ENCODE measurements around the gene ZRANB3. TPM values are rescaled to one million over a fixed set of nuclear protein-coding genes. Genes with fewer than 3 reads are reported as not detected.
"Not testable (repeated sequence)": the region's sequence is repeated elsewhere in the genome, so short reads cannot be mapped to it uniquely, and the experiment has no call there.

The ZRANB3 gene
- total RNA-seq, 1 donor from 2014 or later: 11.0 TPM

GRCh38 chr2:135471106-135471505 is 59.9 kb downstream of the ZRANB3 start:
- Mint-ChIP-seq H3K27ac (ENCODE audit: unreplicated experiment) (no peak overlapping the region), H3K9me3 (ENCODE audit: unreplicated experiment) (no peaks in the 10 kb centered on the region), H3K36me3 (ENCODE audit: unreplicated experiment) (no peaks in the 10 kb centered on the region), H3K27me3 (ENCODE audit: unreplicated experiment) (no peaks in the 10 kb centered on the region), H3K4me1 (ENCODE audit: unreplicated experiment) (no peaks in the 10 kb centered on the region), H3K4me3 (ENCODE audit: unreplicated experiment) (no peak overlapping the region)
- DNase-seq (ENCODE audit: extremely low spot score, unreplicated experiment): no peak
- TF ChIP-seq CTCF (IDR thresholded peaks at IDR 0.05): no peak

GRCh38 chr2:135457279-135457678 is 73.7 kb downstream of the ZRANB3 start:
- H3K9me3 Mint-ChIP-seq (ENCODE audit: unreplicated experiment): peaks cover 14% of the 10 kb centered on the region

GRCh38 chr2:135456835-135457234 is 74.2 kb downstream of the ZRANB3 start:
- H3K9me3 Mint-ChIP-seq (ENCODE audit: unreplicated experiment): peaks cover 18% of the 10 kb centered on the region
- no peaks in the 10 kb centered on the region for H3K27me3 Mint-ChIP-seq (ENCODE audit: unreplicated experiment)
- H3K36me3 Mint-ChIP-seq (ENCODE audit: unreplicated experiment): peaks cover 6% of the 10 kb centered on the region
- H3K4me1 Mint-ChIP-seq (ENCODE audit: unreplicated experiment): no peaks in the 10 kb centered on the region
- H3K4me3 Mint-ChIP-seq (ENCODE audit: unreplicated experiment): no peak overlapping the region
- no peak overlapping the region for H3K27ac Mint-ChIP-seq (ENCODE audit: unreplicated experiment)
- no peak for TF ChIP-seq CTCF (IDR thresholded peaks at IDR 0.05)
- DNase-seq (ENCODE audit: extremely low spot score, unreplicated experiment): no peak

More at GRCh38 chr2:135457279-135457678, 73.7 kb downstream of the ZRANB3 start:
- H3K4me1 Mint-ChIP-seq (ENCODE audit: unreplicated experiment): no peaks in the 10 kb centered on the region
- H3K4me3 Mint-ChIP-seq (ENCODE audit: unreplicated experiment): no peak overlapping the region
- TF ChIP-seq CTCF (IDR thresholded peaks at IDR 0.05): no peak
- H3K27me3 Mint-ChIP-seq (ENCODE audit: unreplicated experiment): no peaks in the 10 kb centered on the region
- no peak for DNase-seq (ENCODE audit: extremely low spot score, unreplicated experiment)
- no peak overlapping the region for H3K27ac Mint-ChIP-seq (ENCODE audit: unreplicated experiment)
- H3K36me3 Mint-ChIP-seq (ENCODE audit: unreplicated experiment): peaks cover 6% of the 10 kb centered on the region

GRCh38 chr2:135456431-135456830 is 74.6 kb downstream of the ZRANB3 start:
- no peak for DNase-seq (ENCODE audit: extremely low spot score, unreplicated experiment)
- Mint-ChIP-seq H3K9me3 (ENCODE audit: unreplicated experiment) (peaks cover 22% of the 10 kb centered on the region), H3K27me3 (ENCODE audit: unreplicated experiment) (no peaks in the 10 kb centered on the region), H3K36me3 (ENCODE audit: unreplicated experiment) (peaks cover 6% of the 10 kb centered on the region), H3K4me3 (ENCODE audit: unreplicated experiment) (no peak overlapping the region), H3K27ac (ENCODE audit: unreplicated experiment) (no peak overlapping the region), H3K4me1 (ENCODE audit: unreplicated experiment) (no peaks in the 10 kb centered on the region)
- TF ChIP-seq CTCF (IDR thresholded peaks at IDR 0.05): no peak

- H3K4me3 Mint-ChIP-seq (ENCODE audit: unreplicated experiment): no peak overlapping the region
- peaks cover 6% of the 10 kb centered on the region for H3K36me3 Mint-ChIP-seq (ENCODE audit: unreplicated experiment)
- no peak for TF ChIP-seq CTCF (IDR thresholded peaks at IDR 0.05)
- no peak for DNase-seq (ENCODE audit: extremely low spot score, unreplicated experiment)
- H3K27me3 Mint-ChIP-seq (ENCODE audit: unreplicated experiment): no peaks in the 10 kb centered on the region
- H3K9me3 Mint-ChIP-seq (ENCODE audit: unreplicated experiment): peaks cover 22% of the 10 kb centered on the region
- no peaks in the 10 kb centered on the region for H3K4me1 Mint-ChIP-seq (ENCODE audit: unreplicated experiment)
- no peak overlapping the region for H3K27ac Mint-ChIP-seq (ENCODE audit: unreplicated experiment)
Observed at GRCh38 chr2:135454608-135455007, 76.4 kb downstream of the ZRANB3 start.

GRCh38 chr2:135453027-135453426 is 78.0 kb downstream of the ZRANB3 start:
- peaks cover 22% of the 10 kb centered on the region for H3K9me3 Mint-ChIP-seq (ENCODE audit: unreplicated experiment)
- H3K36me3 Mint-ChIP-seq (ENCODE audit: unreplicated experiment); DNase-seq (ENCODE audit: extremely low spot score, unreplicated experiment); H3K4me1 Mint-ChIP-seq (ENCODE audit: unreplicated experiment); H3K27ac Mint-ChIP-seq (ENCODE audit: unreplicated experiment); H3K27me3 Mint-ChIP-seq (ENCODE audit: unreplicated experiment); H3K4me3 Mint-ChIP-seq (ENCODE audit: unreplicated experiment): not testable (repeated sequence)
